RWPE2 (cell line): Measurements from ENCODE around the gene CNOT6.

Source experiments
- ATAC-seq: fragments of 200-7000 bp; cut with Tn5 transposase; 3 replicates; pipeline ENCODE4 v1.9.1; 2021; ENCODE audit warnings: low read depth
- DNase-seq: peaks from one replicate; pipeline ENCODE4 v3.0.0-alpha.2; 2020; ENCODE audit warnings: low spot score
- H3K27ac ChIP-seq: fragments of 450-650 bp; 2 replicates; pipeline ENCODE4 v1.5.1; 2017; ENCODE audit warnings: mild to moderate bottlenecking; ENCODE audit not compliant: poor library complexity, severe bottlenecking
- H3K27me3 ChIP-seq: fragments of 250-450 bp; sonication (Bioruptor Pico); 2 replicates; pipeline ENCODE4 v1.5.1; 2021; ENCODE audit warnings: mild to moderate bottlenecking, moderate library complexity; ENCODE audit not compliant: insufficient read depth, poor library complexity, severe bottlenecking
- H3K36me3 ChIP-seq: fragments of 250-450 bp; sonication (Bioruptor Pico); 2 replicates; pipeline ENCODE4 v1.5.1; 2020; ENCODE audit warnings: low read depth, mild to moderate bottlenecking, moderate library complexity
- H3K4me1 ChIP-seq: fragments of 250-450 bp; sonication (Bioruptor Pico); 2 replicates; pipeline ENCODE4 v1.5.1; 2021; ENCODE audit warnings: mild to moderate bottlenecking, moderate library complexity; ENCODE audit not compliant: insufficient read depth, poor library complexity, severe bottlenecking
- H3K4me3 ChIP-seq: fragments of 250-450 bp; sonication (Bioruptor Pico); 2 replicates; pipeline ENCODE4 v1.5.1; 2021; ENCODE audit warnings: mild to moderate bottlenecking, moderate library complexity; ENCODE audit not compliant: severe bottlenecking
- H3K9me3 ChIP-seq: fragments of 250-450 bp; sonication (Bioruptor Pico); 2 replicates; pipeline ENCODE4 v1.5.1; 2021; ENCODE audit warnings: mild to moderate bottlenecking, moderate library complexity; ENCODE audit not compliant: severe bottlenecking
- TF ChIP-seq, protein P1 (sequence below): fragments of 450-650 bp; IDR thresholded peaks from one replicate; pipeline ENCODE4 v1.5.1; 2017; ENCODE audit warnings: mild to moderate bottlenecking, moderate library complexity; ENCODE audit not compliant: poor library complexity, severe bottlenecking

Gene CNOT6

DNA sequence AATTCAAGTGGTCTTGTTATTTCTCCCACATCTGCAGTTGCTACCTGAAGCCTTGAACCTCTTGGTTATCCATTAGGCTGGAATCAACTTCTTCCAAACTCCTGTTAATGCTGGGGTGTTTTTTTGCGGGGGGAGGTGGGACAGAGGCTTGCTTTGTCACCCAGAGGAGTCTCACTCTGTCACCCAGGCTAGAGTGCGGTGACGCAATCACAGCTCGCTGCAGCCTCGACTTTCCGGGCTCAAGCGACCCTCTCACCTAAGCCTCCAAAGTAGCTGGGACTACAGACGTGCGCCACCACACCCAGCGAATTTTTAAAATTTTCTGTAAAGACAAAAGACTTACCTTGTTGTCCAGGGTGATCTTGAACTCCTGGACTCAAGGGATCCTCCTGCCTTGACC lies 92.7 kb downstream of the CNOT6 start:
- no peak overlapping the region for H3K27ac ChIP-seq
- TF ChIP-seq, protein P1, sequence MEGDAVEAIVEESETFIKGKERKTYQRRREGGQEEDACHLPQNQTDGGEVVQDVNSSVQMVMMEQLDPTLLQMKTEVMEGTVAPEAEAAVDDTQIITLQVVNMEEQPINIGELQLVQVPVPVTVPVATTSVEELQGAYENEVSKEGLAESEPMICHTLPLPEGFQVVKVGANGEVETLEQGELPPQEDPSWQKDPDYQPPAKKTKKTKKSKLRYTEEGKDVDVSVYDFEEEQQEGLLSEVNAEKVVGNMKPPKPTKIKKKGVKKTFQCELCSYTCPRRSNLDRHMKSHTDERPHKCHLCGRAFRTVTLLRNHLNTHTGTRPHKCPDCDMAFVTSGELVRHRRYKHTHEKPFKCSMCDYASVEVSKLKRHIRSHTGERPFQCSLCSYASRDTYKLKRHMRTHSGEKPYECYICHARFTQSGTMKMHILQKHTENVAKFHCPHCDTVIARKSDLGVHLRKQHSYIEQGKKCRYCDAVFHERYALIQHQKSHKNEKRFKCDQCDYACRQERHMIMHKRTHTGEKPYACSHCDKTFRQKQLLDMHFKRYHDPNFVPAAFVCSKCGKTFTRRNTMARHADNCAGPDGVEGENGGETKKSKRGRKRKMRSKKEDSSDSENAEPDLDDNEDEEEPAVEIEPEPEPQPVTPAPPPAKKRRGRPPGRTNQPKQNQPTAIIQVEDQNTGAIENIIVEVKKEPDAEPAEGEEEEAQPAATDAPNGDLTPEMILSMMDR: no peak
- peaks cover 36% of the 10 kb centered on the region for H3K27me3 ChIP-seq
- no peak for ATAC-seq
- H3K36me3 ChIP-seq: no peaks in the 10 kb centered on the region
- H3K9me3 ChIP-seq: no peaks in the 10 kb centered on the region
- no peak for DNase-seq
- H3K4me1 ChIP-seq: no peaks in the 10 kb centered on the region
- H3K4me3 ChIP-seq: no peak overlapping the region

DNA sequence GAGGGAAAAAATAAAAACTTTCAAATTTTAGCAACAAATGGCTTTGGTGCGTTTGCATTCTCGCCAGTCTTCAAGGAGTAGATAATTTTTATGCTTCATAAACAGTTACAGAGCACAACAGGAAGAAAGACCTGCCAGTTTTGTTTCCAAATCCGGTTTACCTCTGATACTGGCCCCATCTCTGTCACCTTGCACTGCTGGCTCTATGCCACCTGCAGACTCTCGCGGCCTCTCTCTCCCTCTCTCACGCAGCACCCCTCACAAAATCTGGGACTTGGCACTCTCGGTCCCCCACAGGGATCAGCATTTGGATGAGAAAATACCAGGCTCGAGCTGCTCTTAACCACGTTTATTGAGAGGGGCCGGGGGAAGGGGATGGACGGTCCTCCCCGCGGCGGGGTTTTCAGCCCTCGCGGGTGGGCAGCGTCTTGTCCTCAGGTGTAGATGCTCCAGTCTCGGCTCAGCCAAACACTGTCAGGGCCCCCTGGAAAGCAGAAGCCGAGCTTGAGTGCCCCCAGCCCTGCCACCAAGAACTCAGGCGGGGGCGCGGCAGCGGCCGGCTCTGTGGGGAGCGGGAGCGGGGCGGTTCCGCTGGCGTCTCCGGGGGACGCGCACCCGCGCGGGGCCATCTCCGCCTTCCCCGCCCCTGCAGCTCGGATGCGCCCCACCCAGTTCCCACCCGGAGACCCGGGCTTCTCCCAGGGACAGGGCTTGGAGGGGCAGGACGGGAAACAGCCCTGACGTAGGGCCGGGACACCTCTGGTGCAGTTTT lies 95.8 kb downstream of the CNOT6 start:
- no peak overlapping the region for H3K27ac ChIP-seq
- ATAC-seq: no peak
- H3K4me1 ChIP-seq: no peaks in the 10 kb centered on the region
- TF ChIP-seq, protein P1: no peak
- H3K4me3 ChIP-seq: no peak overlapping the region
- H3K36me3 ChIP-seq: no peaks in the 10 kb centered on the region
- H3K27me3 ChIP-seq: peaks cover 55% of the 10 kb centered on the region
- DNase-seq: no peak
- H3K9me3 ChIP-seq: no peaks in the 10 kb centered on the region

DNA sequence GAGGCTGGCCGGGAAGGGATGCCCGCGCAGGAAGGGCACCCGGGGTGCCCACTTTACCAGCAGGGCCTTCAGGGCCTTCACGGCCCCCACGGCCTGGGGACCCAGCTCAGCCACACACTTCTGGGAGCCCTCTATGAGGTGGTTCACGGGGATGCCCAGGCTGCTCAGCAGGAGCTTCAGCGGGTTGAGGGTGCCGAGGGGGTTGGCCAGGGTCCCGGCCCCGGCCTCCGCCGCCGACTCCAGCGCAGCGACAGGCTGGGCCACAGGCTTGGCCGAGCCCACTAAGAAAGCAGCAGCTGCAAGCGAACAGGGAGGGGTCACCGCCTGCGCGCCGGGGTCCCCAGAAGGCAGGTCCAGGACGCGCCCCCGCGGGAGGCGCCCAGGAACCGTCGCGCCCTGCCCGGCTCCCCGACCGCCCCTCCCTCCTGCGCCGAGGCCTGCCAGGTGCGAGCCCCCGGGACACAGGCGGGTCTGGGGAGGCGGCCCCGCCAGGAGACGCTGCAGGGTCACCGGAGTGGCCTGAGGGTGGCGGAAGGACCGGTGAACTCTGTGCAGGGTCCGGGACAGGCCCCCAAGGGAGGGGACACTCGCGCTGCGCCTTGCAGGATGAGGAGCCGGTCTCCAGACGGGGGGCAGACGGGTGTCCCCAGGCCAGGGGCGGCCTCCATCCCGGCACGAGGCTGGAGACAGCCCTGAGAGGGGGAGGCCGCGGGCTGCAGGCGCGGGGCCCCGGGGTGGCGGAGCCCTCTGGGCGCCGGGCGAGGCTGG lies 96.5 kb downstream of the CNOT6 start:
- TF ChIP-seq, protein P1: no peak
- DNase-seq: no peak
- no peak overlapping the region for H3K27ac ChIP-seq
- H3K27me3 ChIP-seq: peaks cover 55% of the 10 kb centered on the region
- H3K4me1 ChIP-seq: no peaks in the 10 kb centered on the region
- no peaks in the 10 kb centered on the region for H3K36me3 ChIP-seq
- H3K4me3 ChIP-seq: no peak overlapping the region
- ATAC-seq: no peak; the same call in 2 of the 3 replicates
- no peaks in the 10 kb centered on the region for H3K9me3 ChIP-seq

DNA sequence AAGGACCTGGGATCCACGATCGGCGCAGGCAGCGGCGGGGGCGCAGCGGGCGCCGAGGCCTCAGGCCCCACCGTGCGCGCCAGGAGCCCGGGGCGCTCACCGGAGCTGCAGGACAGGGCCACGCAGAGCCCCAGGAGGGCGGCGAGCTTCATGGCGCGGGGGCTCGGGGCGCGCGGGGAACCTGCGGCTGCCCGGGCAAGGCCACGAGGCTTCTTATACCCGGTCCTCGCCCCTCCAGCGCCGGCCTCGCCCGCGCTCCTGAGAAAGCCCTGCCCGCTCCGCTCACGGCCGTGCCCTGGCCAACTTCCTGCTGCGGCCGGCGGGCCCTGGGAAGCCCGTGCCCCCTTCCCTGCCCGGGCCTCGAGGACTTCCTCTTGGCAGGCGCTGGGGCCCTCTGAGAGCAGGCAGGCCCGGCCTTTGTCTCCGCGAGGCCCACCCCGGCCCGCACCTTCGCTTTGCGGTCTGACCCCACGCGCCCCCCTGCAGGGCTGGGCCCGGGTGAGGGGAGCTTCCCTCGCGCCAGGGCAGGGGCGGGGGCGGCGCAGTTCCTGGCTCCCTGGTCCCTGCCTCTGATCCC lies 97.2 kb downstream of the CNOT6 start, which contains the start of gene SCGB3A1:
Gene SCGB3A1, minus strand, starts transcription at position 189 of the 577 bp plus-strand sequence. Its CDS starts 37 bp downstream, at position 152.
- Histone ChIP-seq H3K36me3 (no peaks in the 10 kb centered on the region), H3K4me3 (no peak within 1 kb of the TSS), H3K27ac (no peak within 1 kb of the TSS), H3K4me1 (no peaks in the 10 kb centered on the region), H3K27me3 (peaks cover 55% of the 10 kb centered on the region), H3K9me3 (no peaks in the 10 kb centered on the region)
- ATAC-seq (peak; percentile 47), DNase-seq (no peak)
- TF ChIP-seq, protein P1: no peak
